ENCODE measurements around the gene NFIC. TPM values are rescaled to one million over a fixed set of nuclear protein-coding genes. Genes with fewer than 3 reads are reported as not detected.

The NFIC gene
- total RNA-seq, 1 experiment from 2014 or later, result 20.0 TPM

- DNase-seq (ENCODE audit: low spot score), result no peak
These were observed 7.1 kb upstream of the NFIC start for GRCh38 chr19:3359015-3359918.

GRCh38 chr19:3359919-3360420 is 6.4 kb upstream of the NFIC start:
- no peak for DNase-seq (ENCODE audit: low spot score)

GRCh38 chr19:3360421-3361383 is 5.7 kb upstream of the NFIC start:
- DNase-seq (ENCODE audit: low spot score), result no peak

GRCh38 chr19:3361384-3362216 is 4.8 kb upstream of the NFIC start:
- DNase-seq (ENCODE audit: low spot score), result no peak

- DNase-seq (ENCODE audit: low spot score), result no peak
These were observed 4.0 kb upstream of the NFIC start for GRCh38 chr19:3362217-3362906.

DNA sequence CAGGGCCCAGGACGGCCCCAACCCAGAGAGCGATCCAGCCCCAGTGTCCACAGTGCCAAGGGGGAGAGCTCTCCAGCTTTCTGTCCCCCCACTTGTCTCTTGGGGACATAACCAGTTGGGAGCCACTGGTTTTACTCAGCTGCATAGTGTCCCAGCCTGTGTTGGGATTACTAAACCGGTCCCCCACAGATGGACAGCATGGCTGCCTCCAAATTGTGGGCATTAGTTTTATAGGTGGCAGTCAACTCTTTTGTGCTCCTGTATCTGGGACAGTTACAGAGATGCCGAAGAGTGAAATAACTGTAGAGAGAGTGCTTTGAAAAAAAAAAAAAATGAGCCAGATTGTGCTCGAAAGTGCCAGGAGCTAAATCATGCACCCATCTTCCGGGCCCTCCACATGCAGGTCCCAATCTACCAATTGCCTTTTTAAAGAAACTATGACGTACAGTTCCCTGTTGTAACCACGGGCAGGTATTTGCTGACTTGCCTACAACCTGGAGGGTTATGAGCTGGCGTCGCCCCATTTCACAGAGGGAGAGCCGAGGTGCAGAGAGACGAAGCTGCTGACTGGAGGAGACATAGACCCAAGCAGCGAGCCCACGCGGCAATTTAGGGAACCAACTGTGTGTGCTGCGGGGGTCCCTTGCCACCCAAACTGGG is 2.4 kb upstream of the NFIC start:
- no peak for DNase-seq (ENCODE audit: low spot score)

- DNase-seq (ENCODE audit: low spot score), result no peak
These were observed 1.9 kb upstream of the NFIC start for GRCh38 chr19:3364501-3364858.

DNA sequence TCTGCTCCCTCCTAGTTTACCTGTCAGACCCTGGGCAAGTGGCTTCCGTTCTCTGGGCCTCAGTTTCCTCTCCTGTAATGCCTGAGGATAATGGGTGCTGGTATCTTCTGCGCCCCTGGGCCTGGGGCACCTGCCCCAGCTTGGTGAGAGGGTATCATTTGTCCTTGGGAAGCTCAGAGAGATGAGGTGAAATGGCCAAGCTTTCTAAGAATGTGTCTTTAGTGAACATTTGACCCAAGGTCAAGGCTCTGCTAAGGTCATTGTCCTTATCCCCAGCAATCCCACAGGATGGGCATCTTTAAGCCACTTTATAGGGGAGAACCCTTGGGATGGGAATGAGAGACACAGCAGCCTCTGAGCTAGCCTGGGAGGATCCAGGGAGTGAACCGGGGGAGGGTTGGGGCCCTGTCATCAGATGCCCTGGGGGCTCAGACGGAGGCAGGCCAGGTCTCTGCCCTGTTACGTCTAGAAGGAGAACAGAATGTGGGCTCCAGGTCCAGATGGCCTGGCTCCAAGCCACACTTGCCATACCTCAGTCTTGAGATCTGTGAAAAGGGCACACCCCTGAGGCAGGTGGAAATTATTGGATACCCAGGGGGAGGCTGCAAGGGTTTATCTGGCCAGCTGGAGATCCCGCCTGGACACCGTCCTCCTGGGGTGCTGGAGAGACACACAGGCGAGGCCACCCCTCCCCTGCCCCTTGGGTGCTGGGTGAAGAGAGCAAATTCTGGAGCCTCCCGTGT is 1.1 kb upstream of the NFIC start:
- DNase-seq (ENCODE audit: low spot score), result no peak

DNA sequence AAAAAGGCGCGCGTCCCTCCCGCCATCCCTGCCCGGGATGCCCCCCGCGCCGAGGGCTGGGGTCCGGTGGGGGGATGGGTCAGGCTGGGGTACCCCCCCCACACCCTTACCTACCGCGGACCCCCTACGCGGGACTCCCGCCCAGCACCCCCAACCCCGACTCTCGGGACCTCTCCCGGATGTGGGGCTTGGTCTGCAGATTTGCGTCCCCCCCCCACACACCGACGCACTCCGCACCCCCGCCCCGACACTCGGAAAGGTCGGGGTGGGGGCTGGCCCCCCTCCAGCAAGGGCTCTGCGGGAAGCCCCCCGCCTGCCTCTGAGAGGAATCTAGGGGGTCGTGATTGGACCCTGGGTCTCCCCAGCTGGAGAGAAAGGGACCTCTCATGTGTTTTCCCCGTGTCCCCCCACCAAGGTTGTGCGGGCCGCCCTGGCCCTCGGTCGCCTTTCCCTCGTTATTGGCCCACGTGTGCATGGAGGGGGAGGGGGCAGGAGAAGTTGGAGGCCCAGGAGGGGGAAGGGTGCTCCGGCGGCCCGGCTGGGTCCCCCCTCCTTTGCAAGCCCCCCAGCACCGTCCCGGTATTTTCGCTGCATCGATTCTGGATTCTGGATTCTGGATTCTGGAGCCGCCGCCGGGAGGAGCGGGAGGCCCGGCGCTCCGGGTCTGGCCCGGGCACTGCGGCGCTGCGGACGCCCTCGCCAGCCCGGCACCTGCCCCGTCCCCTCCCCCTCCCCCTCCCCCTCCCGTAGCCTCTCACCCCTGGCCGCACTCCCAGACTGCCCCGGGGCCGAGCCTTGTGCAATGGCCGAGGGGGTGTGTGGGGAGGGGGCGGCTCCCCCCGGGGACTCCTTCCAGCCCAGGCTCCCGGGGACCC is 607 bp downstream of the NFIC start:
- DNase-seq (ENCODE audit: low spot score), result no peak

- DNase-seq (ENCODE audit: low spot score), result no peak
These were observed 1.5 kb downstream of the NFIC start for GRCh38 chr19:3367628-3368440.

DNA sequence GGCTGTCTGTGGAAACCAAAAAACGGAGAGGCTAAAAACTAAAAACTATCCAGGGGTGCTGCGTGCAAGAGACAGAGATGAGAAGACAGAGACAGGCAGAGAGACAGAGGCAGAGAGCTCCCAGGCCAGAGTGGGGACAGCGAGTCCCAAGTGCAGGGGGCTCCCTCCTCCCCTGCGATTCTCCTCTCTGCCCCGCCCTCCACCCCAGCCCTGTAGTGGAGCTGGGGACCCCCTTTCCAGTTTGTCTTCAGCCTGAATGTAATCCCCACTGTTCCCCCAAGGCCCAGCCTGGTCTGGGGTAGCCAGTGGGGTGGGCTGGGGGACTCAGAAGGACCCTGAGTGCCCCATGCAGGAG is 2.0 kb downstream of the NFIC start:
- no peak for DNase-seq (ENCODE audit: low spot score)

DNA sequence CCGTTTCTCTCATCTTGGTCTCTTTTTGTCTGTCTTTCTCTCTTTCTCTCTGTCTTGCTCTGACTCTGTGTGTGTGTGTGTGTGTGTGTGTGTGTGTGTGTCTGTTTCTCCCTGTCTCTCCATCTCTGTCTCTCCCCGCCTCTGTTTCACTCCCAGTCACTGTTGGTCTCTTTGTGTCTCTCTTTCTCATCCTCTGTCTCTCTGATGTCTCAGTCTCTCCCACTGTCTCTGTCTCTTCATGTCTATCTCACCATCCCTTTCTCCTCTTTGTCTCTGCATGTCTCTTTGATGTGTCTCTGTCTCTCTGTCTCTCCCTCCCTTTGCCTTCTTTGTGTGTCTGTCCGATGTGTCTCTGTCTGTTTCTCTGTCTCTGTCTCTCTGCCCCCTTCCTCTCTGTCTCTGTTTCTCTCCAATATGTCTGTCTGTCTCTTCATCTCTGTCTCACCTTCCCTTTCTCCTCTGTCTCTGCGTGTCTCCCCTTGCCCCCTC is 2.5 kb downstream of the NFIC start:
- DNase-seq (ENCODE audit: low spot score), result no peak

GRCh38 chr19:3369337-3370213 is 3.2 kb downstream of the NFIC start:
- DNase-seq (ENCODE audit: low spot score), result no peak

GRCh38 chr19:3370214-3370720 is 3.9 kb downstream of the NFIC start:
- DNase-seq (ENCODE audit: low spot score), result no peak

DNA sequence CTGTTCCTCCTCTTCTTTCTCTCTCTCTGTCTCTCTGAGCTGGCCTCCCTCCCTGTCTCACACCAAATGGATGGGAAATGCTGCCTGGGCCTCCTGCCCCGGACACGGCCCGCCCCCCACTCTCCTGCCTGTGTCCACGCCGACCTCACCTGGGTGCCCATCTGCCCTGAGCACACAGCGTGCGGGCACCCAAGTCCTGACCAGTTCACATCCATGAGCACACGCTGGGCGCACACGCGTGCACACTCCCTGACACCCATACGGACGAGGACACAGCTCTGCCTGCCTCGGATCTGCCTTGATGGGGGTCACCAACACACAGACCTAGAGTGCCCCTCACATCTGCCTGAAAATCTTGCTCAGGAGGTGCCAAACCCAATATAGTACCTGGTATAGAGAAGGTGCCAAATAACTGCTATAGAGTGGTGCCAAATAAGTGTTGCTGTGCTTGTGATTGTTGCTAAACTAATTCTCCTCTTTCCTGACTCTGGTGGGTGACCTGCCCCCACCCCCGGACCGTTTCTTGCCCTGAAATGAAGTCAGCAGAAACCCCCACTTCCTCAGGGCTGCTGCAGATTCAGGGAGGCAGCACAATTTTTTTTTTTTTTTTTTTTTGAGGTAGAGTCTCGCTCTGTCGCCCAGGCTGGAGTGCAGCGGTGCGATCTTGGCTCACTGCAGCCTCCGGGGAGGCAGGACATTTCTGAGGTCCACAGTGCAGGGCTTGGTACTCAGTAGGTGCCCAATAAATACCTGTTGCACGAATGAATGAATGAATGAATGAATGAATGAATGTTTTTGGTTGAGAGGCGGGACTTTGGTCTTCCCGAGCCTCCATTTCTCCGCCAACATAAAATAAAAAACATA is 4.6 kb downstream of the NFIC start:
- DNase-seq (ENCODE audit: low spot score), result no peak

DNA sequence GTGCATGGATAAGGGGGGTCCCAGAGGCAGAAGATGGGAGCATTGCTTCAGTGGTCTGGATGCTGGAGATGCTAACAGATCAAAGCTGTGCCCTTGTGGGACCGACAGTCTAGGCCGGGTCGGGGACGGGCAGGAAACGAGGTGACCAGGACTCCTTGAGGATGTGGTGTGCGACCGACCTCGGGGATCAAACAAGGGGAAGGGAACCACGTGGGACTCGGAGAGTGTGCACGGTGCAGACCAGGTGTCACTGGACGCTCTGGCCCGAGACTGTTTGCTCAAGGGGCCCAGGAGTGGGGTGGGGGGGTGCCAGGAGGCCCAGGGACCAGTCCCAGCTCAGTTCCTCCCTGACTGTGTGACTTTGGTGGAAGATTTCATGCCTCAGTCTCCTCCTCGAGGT is 6.0 kb downstream of the NFIC start:
- no peak for DNase-seq (ENCODE audit: low spot score)

All from H4 (cell line).